Endothelial cell of umbilical vein (primary cell): Measurements from ENCODE around the gene TRAIP. TPM values are rescaled to one million over a fixed set of nuclear protein-coding genes. Genes with fewer than 3 reads are reported as not detected.

ENCODE experiments used
- BruUV-seq: library from RNA; stranded (reverse); fragments of 400-500 nt; replicated peaks from 2 replicates; lab custom pipeline; 2021; lab: Mats Ljungman, UMichigan
- CTCF ChIA-PET: fragments of 300-600, 350-600 bp; sonication (Branson Sonifier 250); formaldehyde crosslinking; loops from one replicate; lab custom pipeline; 2021; ENCODE audit warnings: antibody characterized with exemption, inconsistent platforms; lab: Charles Lee
- POLR2A ChIA-PET: fragments of 300-600, 350-600 bp; sonication (Branson Sonifier 250); formaldehyde crosslinking; loops from one replicate; lab custom pipeline; 2021; ENCODE audit warnings: antibody characterized with exemption, inconsistent platforms; lab: Charles Lee
- DNase-seq: peaks from one replicate; pipeline ENCODE4 v3.0.0-alpha.2; 2011; ENCODE audit warnings: low read depth, low spot score
- FAIRE-seq: peaks from 2 replicates; lab custom pipeline; 2011; peaks lifted over from hg19 to GRCh38; lab: Jason Lieb, UNC
- H2AFZ ChIP-seq: 2 replicates; pipeline ENCODE4 v1.6.0; 2012; ENCODE audit warnings: low read depth, low read length, control low read depth, inconsistent platforms
- H3K27ac ChIP-seq: 2 replicates; pipeline ENCODE4 v1.5.1; 2011; ENCODE audit warnings: low read depth, mild to moderate bottlenecking, control low read depth, low read length, moderate library complexity; ENCODE audit not compliant: insufficient read depth
- H3K27me3 ChIP-seq, 2 experiments: 2 replicates each; pipeline versions ENCODE4 v1.6.0 to v1.6.1; 2011; ENCODE audit warnings: low read length in 2 of 2, mixed read lengths in 1 of 2; ENCODE audit not compliant: control insufficient read depth in 2 of 2, insufficient read depth in 2 of 2
- H3K36me3 ChIP-seq, 2 experiments: 2 replicates in 1 of 2; 3 replicates in 1 of 2; pipeline ENCODE4 v1.5.1; 2011; ENCODE audit warnings: low read length in 2 of 2, mild to moderate bottlenecking in 1 of 2, moderate library complexity in 1 of 2; ENCODE audit not compliant: control insufficient read depth in 2 of 2, insufficient read depth in 2 of 2; ENCODE audit errors: extremely low read depth in 1 of 2
- H3K4me1 ChIP-seq: 3 replicates; pipeline ENCODE4 v1.5.1; 2011; ENCODE audit warnings: mild to moderate bottlenecking, low read length; ENCODE audit not compliant: control insufficient read depth, insufficient read depth; ENCODE audit errors: extremely low read depth
- H3K4me2 ChIP-seq: 2 replicates; pipeline ENCODE4 v1.6.1; 2011; ENCODE audit warnings: low read length, control low read depth, mixed read lengths; ENCODE audit not compliant: insufficient read depth
- H3K4me3 ChIP-seq, 3 experiments: fragments of 200-600 bp in 1 of 3; sonication (generic), shearing (Covaris generic) in 1 of 3; replicated peaks in 1 of 3; 2 replicates each; pipeline ENCODE4 v1.5.1; 2011 to 2016; ENCODE audit warnings: control low read depth in 3 of 3, low read length in 3 of 3, mild to moderate bottlenecking in 2 of 3, inconsistent platforms in 1 of 3, low read depth in 1 of 3, moderate library complexity in 1 of 3; ENCODE audit not compliant: insufficient read depth in 1 of 3
- H3K79me2 ChIP-seq: 2 replicates; pipeline ENCODE4 v1.6.0; 2012; ENCODE audit warnings: low read length, inconsistent platforms; ENCODE audit not compliant: control insufficient read depth, insufficient read depth
- H3K9ac ChIP-seq: replicated peaks from 2 replicates; pipeline ENCODE3; 2011; ENCODE audit warnings: low read length, control low read depth; ENCODE audit not compliant: insufficient read depth; ENCODE audit errors: extremely low read depth
- H3K9me1 ChIP-seq: replicated peaks from 3 replicates; pipeline ENCODE4 v1.6.0; 2011; ENCODE audit warnings: mild to moderate bottlenecking, low read length; ENCODE audit not compliant: control insufficient read depth, insufficient read depth; ENCODE audit errors: extremely low read depth
- H3K9me3 ChIP-seq: replicated peaks from 2 replicates; pipeline ENCODE4 v1.5.1; 2012; ENCODE audit warnings: low read length, inconsistent platforms; ENCODE audit not compliant: control insufficient read depth, insufficient read depth
- H4K20me1 ChIP-seq: replicated peaks from 2 replicates; pipeline ENCODE3; 2011; ENCODE audit warnings: mild to moderate bottlenecking, low read length; ENCODE audit not compliant: control insufficient read depth, insufficient read depth; ENCODE audit errors: extremely low read depth
- FOS ChIP-seq: IDR thresholded peaks from 2 replicates; pipeline ENCODE4 v1.6.1; 2011; ENCODE audit warnings: mild to moderate bottlenecking, low read length, moderate library complexity, borderline replicate concordance; ENCODE audit not compliant: insufficient read depth
- JUN ChIP-seq: IDR thresholded peaks from 2 replicates; pipeline ENCODE4 v1.6.1; 2011; ENCODE audit warnings: borderline replicate concordance, low read depth; ENCODE audit not compliant: insufficient read length, insufficient read depth
- POLR2AphosphoS5 ChIP-seq: IDR thresholded peaks from 2 replicates; pipeline ENCODE4 v1.6.1; 2012; ENCODE audit warnings: low read depth, mild to moderate bottlenecking, control low read depth, low read length, moderate library complexity; ENCODE audit not compliant: insufficient read depth
- dilution Hi-C: fragments of 300-500 bp; cut with MboI; formaldehyde crosslinking; loops from one replicate; pipeline ENCODE4 v1.15.0; 2019; ENCODE audit warnings: low sequenced_read_pairs; ENCODE audit not compliant: extremely low pct_ligation_motif_present
- intact Hi-C: fragments of 100-400 bp; cut with micrococcal nuclease; formaldehyde crosslinking; loops from one replicate; pipeline ENCODE4 v1.10.0; 2022
- polyA plus RNA-seq, 4 experiments: library from polyadenylated mRNA; depleted of rRNA in 3 of 4; stranded (reverse) in 3 of 4; unstranded in 1 of 4; fragments of >200 nt; gene quantifications; 2 replicates each; pipeline versions ENCODE4 v1.2.1 to v1.2.3, GENCODE V29; 2011 to 2012; ENCODE audit warnings: missing spikeins in 1 of 4
- total RNA-seq: library from RNA; stranded (reverse); gene quantifications from 2 replicates; pipeline ENCODE4 v1.2.3, GENCODE V29; 2021
- TF ChIP-seq, protein P1 (sequence below), 2 donors: IDR thresholded peaks; 1 replicate in 1 of 2; 2 replicates in 1 of 2; pipeline ENCODE4 v1.5.1; 2011; ENCODE audit warnings: low read length in 2 of 2, mild to moderate bottlenecking in 2 of 2, moderate library complexity in 2 of 2, control low read depth in 1 of 2, inconsistent platforms in 1 of 2, low read depth in 1 of 2; ENCODE audit not compliant: insufficient read depth in 1 of 2; ENCODE audit errors: extremely low read depth in 1 of 2

Gene TRAIP
- total and polyA plus RNA-seq, 2 donors (not counting 3 experiments of a cell fraction or from before 2014, with no cell fraction given) = 9.5 to 13.4 TPM

DNA sequence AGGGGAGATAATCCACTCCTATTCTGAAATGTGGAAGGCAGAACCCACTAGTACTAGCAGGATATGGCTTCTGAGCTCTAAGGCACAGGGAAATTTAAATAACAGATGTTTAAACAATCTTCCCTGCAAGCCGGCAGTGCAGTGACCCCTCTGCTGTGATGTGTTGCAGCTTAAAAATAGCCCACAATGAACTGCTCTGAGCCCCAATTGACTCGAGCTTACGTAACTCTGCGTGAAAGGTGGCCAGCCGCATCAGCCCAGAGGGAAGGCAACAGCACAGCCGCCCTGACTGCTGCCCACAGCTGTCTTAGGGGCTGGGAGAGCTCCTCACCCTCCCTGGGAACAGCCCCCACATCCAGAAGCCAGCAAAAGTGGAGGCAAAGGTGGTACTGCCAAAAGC lies 25.8 kb upstream of the TRAIP start:
- H3K79me2 ChIP-seq = no peaks in the 10 kb centered on the region
- DNase-seq (no peak), FAIRE-seq (no peak)
- ChIA-PET POLR2A (no interaction called here), CTCF (interaction anchor here (0.7 to 1.5 kb wide), 3 partner anchors 15 to 79 kb away, joined by 3 to 5 read pairs (median 4); partner anchors contain the start of gene INKA1)
- peaks cover 7 to 8% of the 10 kb centered on the region in 2 experiments for H3K27me3 ChIP-seq
- dilution Hi-C loops (no loop called here), intact Hi-C loops (no loop called here)
- H3K9me3 ChIP-seq = no peaks in the 10 kb centered on the region
- H2AFZ ChIP-seq = no peak overlapping the region
- no peaks in the 10 kb centered on the region for H3K9me1 ChIP-seq
- no peaks in the 10 kb centered on the region for H3K4me1 ChIP-seq
- no peak for TF ChIP-seq FOS
- no peak for TF ChIP-seq JUN
- no peak for TF ChIP-seq POLR2AphosphoS5
- TF ChIP-seq, protein P1, sequence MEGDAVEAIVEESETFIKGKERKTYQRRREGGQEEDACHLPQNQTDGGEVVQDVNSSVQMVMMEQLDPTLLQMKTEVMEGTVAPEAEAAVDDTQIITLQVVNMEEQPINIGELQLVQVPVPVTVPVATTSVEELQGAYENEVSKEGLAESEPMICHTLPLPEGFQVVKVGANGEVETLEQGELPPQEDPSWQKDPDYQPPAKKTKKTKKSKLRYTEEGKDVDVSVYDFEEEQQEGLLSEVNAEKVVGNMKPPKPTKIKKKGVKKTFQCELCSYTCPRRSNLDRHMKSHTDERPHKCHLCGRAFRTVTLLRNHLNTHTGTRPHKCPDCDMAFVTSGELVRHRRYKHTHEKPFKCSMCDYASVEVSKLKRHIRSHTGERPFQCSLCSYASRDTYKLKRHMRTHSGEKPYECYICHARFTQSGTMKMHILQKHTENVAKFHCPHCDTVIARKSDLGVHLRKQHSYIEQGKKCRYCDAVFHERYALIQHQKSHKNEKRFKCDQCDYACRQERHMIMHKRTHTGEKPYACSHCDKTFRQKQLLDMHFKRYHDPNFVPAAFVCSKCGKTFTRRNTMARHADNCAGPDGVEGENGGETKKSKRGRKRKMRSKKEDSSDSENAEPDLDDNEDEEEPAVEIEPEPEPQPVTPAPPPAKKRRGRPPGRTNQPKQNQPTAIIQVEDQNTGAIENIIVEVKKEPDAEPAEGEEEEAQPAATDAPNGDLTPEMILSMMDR (IDR thresholded peaks at IDR 0.05; ENCODE audit: extremely low read depth in 1 of 2, insufficient read depth in 1 of 2, low read depth in 1 of 2, low read length in 2 of 2) = no peak
- no peak overlapping the region for H3K4me2 ChIP-seq
- H3K27ac ChIP-seq = no peak overlapping the region
- no peaks in the 10 kb centered on the region for H4K20me1 ChIP-seq
- no peak overlapping the region for H3K4me3 ChIP-seq
- H3K9ac ChIP-seq = no peak overlapping the region
- no peaks in the 10 kb centered on the region for H3K36me3 ChIP-seq
- no TSS peak for BruUV-seq
